ENCODE measurements around the gene ASRGL1.

ASRGL1 gene

GRCh38 chr11:62439785-62440602 is 102.7 kb downstream of the ASRGL1 start:
- DNase-seq (ENCODE audit: low read depth in 2 of 2, low spot score in 1 of 2) = no peak

Data from stimulated activated CD8-positive, alpha-beta memory T cell treated with anti-CD3 and anti-CD28 coated beads, Interleukin-4, amount 100 ng/mL, for 1 hour (primary cell).